Suprapubic skin (tissue), 4 donors: ENCODE measurements around the gene CYSLTR2. TPM values are rescaled to one million over a fixed set of nuclear protein-coding genes. Genes with fewer than 3 reads are reported as not detected.
A peak's percentile ranks its signal among the peaks of the same experiment; 100 is the strongest.

Source experiments
- DNase-seq, 2 donors: peaks; one replicate each; pipeline ENCODE4 v3.0.0-alpha.2; 2019; ENCODE audit warnings: low spot score in 2 of 2
- H3K27ac ChIP-seq: fragments of 200-600 bp; sonication (generic); one replicate; pipeline ENCODE4 v1.5.1; 2019
- H3K27me3 ChIP-seq: fragments of 200-600 bp; sonication (generic); one replicate; pipeline ENCODE4 v1.5.1; 2019
- H3K36me3 ChIP-seq: fragments of 200-600 bp; sonication (generic); one replicate; pipeline ENCODE4 v1.5.1; 2019
- H3K4me1 ChIP-seq: fragments of 200-600 bp; sonication (generic); one replicate; pipeline ENCODE4 v1.5.1; 2019
- H3K4me3 ChIP-seq: fragments of 200-600 bp; sonication (generic); one replicate; pipeline ENCODE4 v1.5.1; 2019; ENCODE audit warnings: mild to moderate bottlenecking
- H3K9me3 ChIP-seq: fragments of 200-600 bp; sonication (generic); one replicate; pipeline ENCODE4 v1.5.1; 2019
- EP300 ChIP-seq: sonication (generic); formaldehyde crosslinking; IDR thresholded peaks from one replicate; pipeline ENCODE4 v1.6.1; 2017; ENCODE audit warnings: antibody characterized with exemption
- POLR2A ChIP-seq, 2 donors: fragments of 450-650 bp; IDR thresholded peaks; one replicate each; pipeline ENCODE4 v1.6.1; 2017; ENCODE audit warnings: antibody characterized with exemption in 2 of 2, mild to moderate bottlenecking in 2 of 2, moderate library complexity in 2 of 2
- POLR2AphosphoS5 ChIP-seq, 3 donors: sonication (generic); formaldehyde crosslinking; IDR thresholded peaks; one replicate each; pipeline ENCODE4 v1.6.1; 2017; ENCODE audit warnings: antibody characterized with exemption in 3 of 3
- WGBS: methylation state at CpG from one replicate; pipeline ENCODE4 v1.1.5; 2018; 5-methylcytosine and 5-hydroxymethylcytosine counted together
- total RNA-seq, 4 donors: library from RNA; depleted of rRNA; stranded (reverse); fragments of >200 nt; gene quantifications; one replicate each; pipeline ENCODE4 v1.1.0, GENCODE V29; 2016
- TF ChIP-seq, protein P1 (sequence below), 2 donors: fragments of 200-600 bp in 1 of 2; fragments of 450-650 bp in 1 of 2; sonication (generic) in 1 of 2; IDR thresholded peaks; one replicate each; pipeline ENCODE4 v1.5.1; 2016 to 2019; ENCODE audit warnings: antibody characterized with exemption in 2 of 2, mild to moderate bottlenecking in 1 of 2, moderate library complexity in 1 of 2

The CYSLTR2 gene
- total RNA-seq, 4 donors from 2014 or later: 0.93 to 2.2 (median 1.7) TPM

GRCh38 chr13:48624858-48625257 is 28.9 kb upstream of the CYSLTR2 start:
- H3K27ac ChIP-seq: no peak overlapping the region
- 45% methylated on average over 4 of the region's 4 CpGs for WGBS
- no peaks in the 10 kb centered on the region for H3K36me3 ChIP-seq
- no peak for DNase-seq
- no peak overlapping the region for H3K4me3 ChIP-seq
- H3K9me3 ChIP-seq: peaks cover 7% of the 10 kb centered on the region
- H3K27me3 ChIP-seq: no peaks in the 10 kb centered on the region
- H3K4me1 ChIP-seq: no peaks in the 10 kb centered on the region
- TF ChIP-seq EP300 (no peak), POLR2AphosphoS5 (IDR thresholded peaks at IDR 0.05) (no peak), POLR2A (IDR thresholded peaks at IDR 0.05) (no peak)
- TF ChIP-seq, protein P1, sequence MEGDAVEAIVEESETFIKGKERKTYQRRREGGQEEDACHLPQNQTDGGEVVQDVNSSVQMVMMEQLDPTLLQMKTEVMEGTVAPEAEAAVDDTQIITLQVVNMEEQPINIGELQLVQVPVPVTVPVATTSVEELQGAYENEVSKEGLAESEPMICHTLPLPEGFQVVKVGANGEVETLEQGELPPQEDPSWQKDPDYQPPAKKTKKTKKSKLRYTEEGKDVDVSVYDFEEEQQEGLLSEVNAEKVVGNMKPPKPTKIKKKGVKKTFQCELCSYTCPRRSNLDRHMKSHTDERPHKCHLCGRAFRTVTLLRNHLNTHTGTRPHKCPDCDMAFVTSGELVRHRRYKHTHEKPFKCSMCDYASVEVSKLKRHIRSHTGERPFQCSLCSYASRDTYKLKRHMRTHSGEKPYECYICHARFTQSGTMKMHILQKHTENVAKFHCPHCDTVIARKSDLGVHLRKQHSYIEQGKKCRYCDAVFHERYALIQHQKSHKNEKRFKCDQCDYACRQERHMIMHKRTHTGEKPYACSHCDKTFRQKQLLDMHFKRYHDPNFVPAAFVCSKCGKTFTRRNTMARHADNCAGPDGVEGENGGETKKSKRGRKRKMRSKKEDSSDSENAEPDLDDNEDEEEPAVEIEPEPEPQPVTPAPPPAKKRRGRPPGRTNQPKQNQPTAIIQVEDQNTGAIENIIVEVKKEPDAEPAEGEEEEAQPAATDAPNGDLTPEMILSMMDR (IDR thresholded peaks at IDR 0.05): no peak

GRCh38 chr13:48625413-48626076 is 28.2 kb upstream of the CYSLTR2 start:
- no peaks in the 10 kb centered on the region for H3K36me3 ChIP-seq
- no peaks in the 10 kb centered on the region for H3K4me1 ChIP-seq
- TF ChIP-seq, protein P1 (IDR thresholded peaks at IDR 0.05): no peak
- no peak for TF ChIP-seq POLR2AphosphoS5 (IDR thresholded peaks at IDR 0.05)
- no peak for TF ChIP-seq POLR2A (IDR thresholded peaks at IDR 0.05)
- TF ChIP-seq EP300: no peak
- no peak for DNase-seq
- peaks cover 3% of the 10 kb centered on the region for H3K9me3 ChIP-seq
- H3K4me3 ChIP-seq: no peak overlapping the region
- WGBS: 92% methylated on average over 4 of the region's 4 CpGs
- H3K27ac ChIP-seq: peak overlapping the region; percentile 17
- no peaks in the 10 kb centered on the region for H3K27me3 ChIP-seq

DNA sequence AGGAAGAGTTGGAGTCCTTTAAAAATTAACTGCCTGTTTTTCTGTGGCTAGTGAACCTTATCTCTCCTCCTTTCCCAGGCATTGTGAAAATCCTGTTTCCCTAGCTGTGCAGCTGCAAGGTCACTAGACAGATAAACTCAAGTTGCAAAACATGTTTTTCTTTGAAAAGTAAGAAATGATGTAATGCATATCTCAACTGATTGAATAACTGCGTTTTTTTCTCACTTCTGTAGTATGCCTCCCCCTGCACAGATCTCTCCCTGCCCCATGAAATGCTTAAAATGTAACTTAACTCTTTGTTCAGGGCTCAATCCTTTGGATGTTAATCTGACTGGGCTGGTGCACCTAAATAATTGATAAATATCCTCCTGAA is 27.7 kb upstream of the CYSLTR2 start:
- Histone ChIP-seq H3K36me3 (no peaks in the 10 kb centered on the region), H3K4me1 (no peaks in the 10 kb centered on the region), H3K9me3 (peaks cover under 1% of the 10 kb centered on the region), H3K4me3 (no peak overlapping the region), H3K27me3 (no peaks in the 10 kb centered on the region), H3K27ac (no peak overlapping the region)
- WGBS: 15% methylated on average over 1 of the region's 1 CpG
- DNase-seq: no peak
- no peak for TF ChIP-seq EP300
- no peak for TF ChIP-seq POLR2A (IDR thresholded peaks at IDR 0.05)
- TF ChIP-seq, protein P1 (IDR thresholded peaks at IDR 0.05): no peak
- TF ChIP-seq POLR2AphosphoS5 (IDR thresholded peaks at IDR 0.05): no peak

GRCh38 chr13:48626726-48627451 is 26.8 kb upstream of the CYSLTR2 start:
- H3K4me1 ChIP-seq: no peaks in the 10 kb centered on the region
- WGBS: 64% methylated on average over 2 of the region's 2 CpGs
- DNase-seq: no peak
- H3K27me3 ChIP-seq: no peaks in the 10 kb centered on the region
- no peak overlapping the region for H3K27ac ChIP-seq
- no peaks in the 10 kb centered on the region for H3K36me3 ChIP-seq
- H3K4me3 ChIP-seq: no peak overlapping the region
- TF ChIP-seq, protein P1 (IDR thresholded peaks at IDR 0.05): no peak
- TF ChIP-seq EP300: no peak
- no peak for TF ChIP-seq POLR2A (IDR thresholded peaks at IDR 0.05)
- no peak for TF ChIP-seq POLR2AphosphoS5 (IDR thresholded peaks at IDR 0.05)
- H3K9me3 ChIP-seq: no peaks in the 10 kb centered on the region

GRCh38 chr13:48629277-48629676 is 24.5 kb upstream of the CYSLTR2 start:
- Histone ChIP-seq H3K27me3 (no peaks in the 10 kb centered on the region), H3K4me1 (no peaks in the 10 kb centered on the region), H3K4me3 (no peak overlapping the region), H3K27ac (no peak overlapping the region), H3K9me3 (no peaks in the 10 kb centered on the region), H3K36me3 (no peaks in the 10 kb centered on the region)
- 89% methylated on average over 4 of the region's 4 CpGs for WGBS
- DNase-seq: no peak
- no peak for TF ChIP-seq POLR2A (IDR thresholded peaks at IDR 0.05)
- no peak for TF ChIP-seq EP300
- TF ChIP-seq, protein P1 (IDR thresholded peaks at IDR 0.05): no peak
